Caco-2 (cell line): ENCODE results near the gene P2RY2. TPM values are rescaled to one million over a fixed set of nuclear protein-coding genes. Genes with fewer than 3 reads are reported as not detected.

Source experiments
- BruUV-seq: library from RNA; stranded (reverse); fragments of 400-500 nt; replicated peaks from 2 replicates; lab custom pipeline; 2021; lab: Mats Ljungman, UMichigan
- CTCF ChIA-PET: fragments of 300-600 bp; sonication (Branson Sonifier 250); formaldehyde crosslinking; loops from one replicate; lab custom pipeline; 2022; ENCODE audit warnings: antibody characterized with exemption; lab: Charles Lee
- POLR2A ChIA-PET: fragments of 300-600 bp; sonication (Branson Sonifier 250); formaldehyde crosslinking; loops from one replicate; lab custom pipeline; 2022; ENCODE audit warnings: antibody characterized with exemption; lab: Charles Lee
- DNase-seq, 2 experiments: peaks; one replicate each; pipeline versions ENCODE4 v3.0.0 to v3.0.0-alpha.2; 2020 to 2022
- H3K27me3 ChIP-seq: replicated peaks from 2 replicates; pipeline ENCODE4 v1.6.0; 2011; ENCODE audit warnings: low read length; ENCODE audit not compliant: control insufficient read depth, insufficient read depth
- H3K36me3 ChIP-seq: 2 replicates; pipeline ENCODE4 v1.5.1; 2011; ENCODE audit warnings: low read length; ENCODE audit not compliant: control insufficient read depth, insufficient read depth
- H3K4me1 ChIP-seq: fragments of 250-450 bp; sonication (Bioruptor Pico); 2 replicates; pipeline ENCODE4 v1.5.1; 2020; ENCODE audit warnings: mild to moderate bottlenecking
- H3K4me3 ChIP-seq: 2 replicates; pipeline ENCODE4 v1.5.1; 2011; ENCODE audit warnings: low read depth, mild to moderate bottlenecking, control low read depth, low read length
- H3K9me3 ChIP-seq: fragments of 250-450 bp; sonication (Bioruptor Pico); 2 replicates; pipeline ENCODE4 v1.5.1; 2020; ENCODE audit warnings: mild to moderate bottlenecking, moderate library complexity
- H3K27ac Mint-ChIP-seq: one replicate; pipeline ENCODE4 v1.8.0; 2022; ENCODE audit warnings: mixed read lengths; ENCODE audit not compliant: unreplicated experiment
- H3K27me3 Mint-ChIP-seq: one replicate; pipeline ENCODE4 v1.8.0; 2022; ENCODE audit warnings: mixed read lengths; ENCODE audit not compliant: insufficient read depth, unreplicated experiment
- H3K36me3 Mint-ChIP-seq: one replicate; pipeline ENCODE4 v1.8.0; 2022; ENCODE audit warnings: mild to moderate bottlenecking, mixed read lengths; ENCODE audit not compliant: insufficient read depth, unreplicated experiment
- H3K4me1 Mint-ChIP-seq: one replicate; pipeline ENCODE4 v1.8.0; 2022; ENCODE audit warnings: low read depth, mixed read lengths; ENCODE audit not compliant: unreplicated experiment
- H3K4me3 Mint-ChIP-seq: one replicate; pipeline ENCODE4 v1.8.0; 2022; ENCODE audit warnings: mild to moderate bottlenecking, moderate library complexity, mixed read lengths; ENCODE audit not compliant: unreplicated experiment
- H3K9me3 Mint-ChIP-seq: one replicate; pipeline ENCODE4 v1.8.0; 2022; ENCODE audit warnings: mixed read lengths; ENCODE audit not compliant: unreplicated experiment
- CTCF ChIP-seq, 2 experiments: fragments of 200-600 bp in 1 of 2; IDR thresholded peaks; 1 replicate in 1 of 2; 2 replicates in 1 of 2; pipeline versions ENCODE4 v1.5.1 to v1.8.0; 2011 to 2022; ENCODE audit warnings: antibody characterized with exemption in 1 of 2, control low read depth in 1 of 2, inconsistent platforms in 1 of 2, low read depth in 1 of 2, low read length in 1 of 2, mild to moderate bottlenecking in 1 of 2, moderate library complexity in 1 of 2; ENCODE audit not compliant: insufficient read depth in 1 of 2, severe bottlenecking in 1 of 2, unreplicated experiment in 1 of 2
- intact Hi-C: fragments of 100-400 bp; cut with micrococcal nuclease; formaldehyde crosslinking; loops from one replicate; pipeline ENCODE4 v1.10.0; 2022; ENCODE audit not compliant: unreplicated experiment
- total RNA-seq: library from RNA; stranded (reverse); gene quantifications from 2 replicates; pipeline ENCODE4 v1.2.3, GENCODE V29; 2022

Gene P2RY2
- total RNA-seq, 1 experiment from 2014 or later = 10.4 TPM

- H3K27me3 Mint-ChIP-seq = no peaks in the 10 kb centered on the region
- peak; percentile 90 to 95 for DNase-seq
- Histone ChIP-seq H3K9me3 (no peaks in the 10 kb centered on the region), H3K27me3 (no peaks in the 10 kb centered on the region), H3K36me3 (no peaks in the 10 kb centered on the region), H3K4me1 (peaks cover 78% of the 10 kb centered on the region), H3K4me3 (no peak overlapping the region)
- POLR2A ChIA-PET = interaction anchor here (0.5 to 0.6 kb wide), 3 partner anchors 9 to 394 kb away, joined by 3 to 4 read pairs (median 4); no protein-coding TSS in a partner anchor
- intact Hi-C loops = loop anchor here (1.0 kb wide), 3 partner anchors 11 to 34 kb away; partner anchors contain the start of gene P2RY2
- no peak for TF ChIP-seq CTCF (IDR thresholded peaks at IDR 0.05; ENCODE audit: insufficient read depth in 1 of 2, low read depth in 1 of 2, low read length in 1 of 2, severe bottlenecking in 1 of 2, unreplicated experiment in 1 of 2)
- peaks cover 65% of the 10 kb centered on the region for H3K4me1 Mint-ChIP-seq
- peak overlapping the region; percentile 29 for H3K4me3 Mint-ChIP-seq
- CTCF ChIA-PET = interaction anchor here (0.6 to 3.0 kb wide), 10 partner anchors 9 to 95 kb away, joined by 3 to 17 read pairs (median 4); partner anchors contain the start of genes P2RY2 and P2RY6
- H3K9me3 Mint-ChIP-seq = no peaks in the 10 kb centered on the region
- no TSS peak for BruUV-seq
- H3K36me3 Mint-ChIP-seq = peaks cover 9% of the 10 kb centered on the region
- peak overlapping the region; percentile 30 for H3K27ac Mint-ChIP-seq
Observed at GRCh38 chr11:73194593-73194992, 23.5 kb upstream of the P2RY2 start.

- intact Hi-C loops = no loop called here
- Mint-ChIP-seq H3K4me1 (peaks cover 65% of the 10 kb centered on the region), H3K36me3 (peaks cover 14% of the 10 kb centered on the region), H3K9me3 (no peaks in the 10 kb centered on the region), H3K27me3 (no peaks in the 10 kb centered on the region), H3K4me3 (peak overlapping the region; percentile 6), H3K27ac (peak overlapping the region; percentile 30)
- TF ChIP-seq CTCF (IDR thresholded peaks at IDR 0.05; ENCODE audit: insufficient read depth in 1 of 2, low read depth in 1 of 2, low read length in 1 of 2, severe bottlenecking in 1 of 2, unreplicated experiment in 1 of 2) = peak in 1 of 2 experiments; percentile 2
- H3K4me1 ChIP-seq = peaks cover 81% of the 10 kb centered on the region
- H3K4me3 ChIP-seq = no peak overlapping the region
- DNase-seq = peak; percentile 77 to 93
- ChIA-PET POLR2A (no interaction called here), CTCF (interaction anchor here (0.9 to 3.0 kb wide), 5 partner anchors 9 to 53 kb away, joined by 4 to 17 read pairs (median 5); partner anchors contain the start of gene P2RY2)
- H3K9me3 ChIP-seq = no peaks in the 10 kb centered on the region
- BruUV-seq = TSS peak; percentile 96
- H3K27me3 ChIP-seq = no peaks in the 10 kb centered on the region
- H3K36me3 ChIP-seq = no peaks in the 10 kb centered on the region
Observed at GRCh38 chr11:73195191-73196007, 22.7 kb upstream of the P2RY2 start.

GRCh38 chr11:73196576-73196975 is 21.5 kb upstream of the P2RY2 start:
- no peaks in the 10 kb centered on the region for H3K9me3 Mint-ChIP-seq
- no peak overlapping the region for H3K4me3 Mint-ChIP-seq
- peaks cover 64% of the 10 kb centered on the region for H3K4me1 Mint-ChIP-seq
- Histone ChIP-seq H3K27me3 (no peaks in the 10 kb centered on the region), H3K4me1 (peaks cover 86% of the 10 kb centered on the region), H3K4me3 (no peak overlapping the region), H3K36me3 (no peaks in the 10 kb centered on the region), H3K9me3 (no peaks in the 10 kb centered on the region)
- peak in 1 of 2 experiments; percentile 28 for DNase-seq
- peak overlapping the region; percentile 30 for H3K27ac Mint-ChIP-seq
- no peak for TF ChIP-seq CTCF (IDR thresholded peaks at IDR 0.05; ENCODE audit: insufficient read depth in 1 of 2, low read depth in 1 of 2, low read length in 1 of 2, severe bottlenecking in 1 of 2, unreplicated experiment in 1 of 2)
- no peaks in the 10 kb centered on the region for H3K27me3 Mint-ChIP-seq
- H3K36me3 Mint-ChIP-seq = peaks cover 14% of the 10 kb centered on the region
- BruUV-seq = no TSS peak
- intact Hi-C loops = no loop called here
- ChIA-PET POLR2A (no interaction called here), CTCF (interaction anchor here (0.6 kb wide), 1 partner anchor 425 kb away, joined by 4 read pairs; no protein-coding TSS in a partner anchor)
